ENCODE measurements around the gene PPM1N. TPM values are rescaled to one million over a fixed set of nuclear protein-coding genes. Genes with fewer than 3 reads are reported as not detected.

PPM1N gene
- total RNA-seq, 1 donor from 2014 or later, result 1.8 TPM

- peaks cover 8% of the 10 kb centered on the region for H3K27me3 ChIP-seq (ENCODE audit: low read depth)
- H3K9me3 ChIP-seq, result no peaks in the 10 kb centered on the region
- H3K4me1 ChIP-seq, result peaks cover 44% of the 10 kb centered on the region
- no peaks in the 10 kb centered on the region for H3K36me3 ChIP-seq
- ATAC-seq, result peak; percentile 37 to 46
- no peak overlapping the region for H3K27ac ChIP-seq
- peak overlapping the region; percentile 77 for H3K4me3 ChIP-seq
- TF ChIP-seq CTCF (IDR thresholded peaks at IDR 0.05), result no peak
- intact Hi-C loops (cut with DNase I), result no loop called here
- DNase-seq, result no peak
These were observed 1.8 kb upstream of the PPM1N start for GRCh38 chr19:45496349-45496953.

DNA sequence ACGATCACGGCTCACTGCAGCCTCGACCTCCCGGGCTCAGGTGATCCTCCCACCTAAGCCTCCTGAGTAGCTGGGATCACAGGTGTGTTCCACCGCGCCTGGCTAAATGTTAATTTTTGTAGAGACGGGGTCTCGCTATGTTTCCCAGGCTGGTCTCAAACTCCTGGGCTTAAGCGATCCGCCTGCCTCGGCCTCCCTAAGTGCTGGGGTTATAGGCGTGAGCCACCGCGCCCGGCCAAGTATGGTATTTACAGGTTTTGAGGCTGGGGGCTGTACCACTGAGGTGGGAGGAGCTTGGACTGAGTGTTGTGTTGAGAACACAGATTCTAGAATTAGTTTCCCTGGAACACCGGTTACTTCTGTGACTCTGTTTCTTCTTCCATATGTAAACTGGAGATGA is 452 bp upstream of the PPM1N start:
- no peak for DNase-seq
- Histone ChIP-seq H3K27ac (no peak overlapping the region), H3K4me1 (peaks cover 44% of the 10 kb centered on the region), H3K4me3 (no peak overlapping the region), H3K9me3 (no peaks in the 10 kb centered on the region), H3K36me3 (no peaks in the 10 kb centered on the region), H3K27me3 (ENCODE audit: low read depth) (peaks cover 8% of the 10 kb centered on the region)
- TF ChIP-seq CTCF (IDR thresholded peaks at IDR 0.05), result no peak
- intact Hi-C loops (cut with DNase I), result no loop called here
- no peak for ATAC-seq

DNA sequence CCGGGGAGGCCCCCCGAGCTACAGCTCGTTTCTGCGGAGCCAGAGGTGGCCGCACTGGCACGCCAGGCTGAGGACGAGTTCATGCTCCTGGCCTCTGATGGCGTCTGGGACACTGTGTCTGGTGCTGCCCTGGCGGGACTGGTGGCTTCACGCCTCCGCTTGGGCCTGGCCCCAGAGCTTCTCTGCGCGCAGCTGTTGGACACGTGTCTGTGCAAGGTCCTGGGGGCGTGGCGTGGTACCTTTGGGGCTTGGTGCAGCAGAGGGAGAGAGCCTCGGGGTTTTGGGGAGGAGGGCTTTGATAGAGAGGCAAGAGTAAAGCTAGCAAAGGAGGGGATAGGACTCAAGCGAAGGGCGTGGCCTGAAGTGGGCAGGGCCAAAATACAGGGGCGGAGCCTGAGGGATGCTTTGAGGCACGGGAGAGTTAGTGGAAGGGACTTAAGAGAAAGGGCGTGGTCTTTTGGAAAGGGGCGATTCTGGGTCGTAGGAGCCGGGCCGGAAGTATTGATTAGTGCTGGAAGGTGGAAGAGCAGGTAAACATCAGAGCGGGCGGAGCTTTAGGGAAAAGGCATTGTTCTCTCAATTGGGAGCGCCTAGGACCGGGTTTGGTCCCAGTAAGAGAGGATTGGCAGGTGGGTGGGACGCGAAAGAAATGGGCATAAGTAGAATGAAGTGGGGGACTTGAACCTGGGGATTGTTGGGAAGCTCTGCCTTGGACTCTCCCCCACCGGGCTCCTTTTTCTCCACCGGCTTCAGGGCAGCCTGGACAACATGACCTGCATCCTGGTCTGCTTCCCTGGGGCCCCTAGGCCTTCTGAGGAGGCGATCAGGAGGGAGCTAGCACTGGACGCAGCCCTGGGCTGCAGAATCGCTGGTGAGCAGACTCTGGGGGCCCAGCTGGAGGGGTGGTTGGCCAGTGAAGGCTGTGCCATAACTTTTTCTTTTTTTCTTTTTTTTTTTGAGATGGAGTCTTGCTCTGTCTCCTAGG is 1.2 kb downstream of the PPM1N start:
- intact Hi-C loops (cut with DNase I), result no loop called here
- DNase-seq (peak; percentile 76), ATAC-seq (peak; percentile 13 to 22)
- H3K27me3 ChIP-seq (ENCODE audit: low read depth), result peaks cover 8% of the 10 kb centered on the region
- H3K4me1 ChIP-seq, result peaks cover 34% of the 10 kb centered on the region
- peak overlapping the region; percentile 42 for H3K4me3 ChIP-seq
- H3K9me3 ChIP-seq, result no peaks in the 10 kb centered on the region
- TF ChIP-seq CTCF (IDR thresholded peaks at IDR 0.05), result no peak
- H3K36me3 ChIP-seq, result no peaks in the 10 kb centered on the region
- no peak overlapping the region for H3K27ac ChIP-seq

DNA sequence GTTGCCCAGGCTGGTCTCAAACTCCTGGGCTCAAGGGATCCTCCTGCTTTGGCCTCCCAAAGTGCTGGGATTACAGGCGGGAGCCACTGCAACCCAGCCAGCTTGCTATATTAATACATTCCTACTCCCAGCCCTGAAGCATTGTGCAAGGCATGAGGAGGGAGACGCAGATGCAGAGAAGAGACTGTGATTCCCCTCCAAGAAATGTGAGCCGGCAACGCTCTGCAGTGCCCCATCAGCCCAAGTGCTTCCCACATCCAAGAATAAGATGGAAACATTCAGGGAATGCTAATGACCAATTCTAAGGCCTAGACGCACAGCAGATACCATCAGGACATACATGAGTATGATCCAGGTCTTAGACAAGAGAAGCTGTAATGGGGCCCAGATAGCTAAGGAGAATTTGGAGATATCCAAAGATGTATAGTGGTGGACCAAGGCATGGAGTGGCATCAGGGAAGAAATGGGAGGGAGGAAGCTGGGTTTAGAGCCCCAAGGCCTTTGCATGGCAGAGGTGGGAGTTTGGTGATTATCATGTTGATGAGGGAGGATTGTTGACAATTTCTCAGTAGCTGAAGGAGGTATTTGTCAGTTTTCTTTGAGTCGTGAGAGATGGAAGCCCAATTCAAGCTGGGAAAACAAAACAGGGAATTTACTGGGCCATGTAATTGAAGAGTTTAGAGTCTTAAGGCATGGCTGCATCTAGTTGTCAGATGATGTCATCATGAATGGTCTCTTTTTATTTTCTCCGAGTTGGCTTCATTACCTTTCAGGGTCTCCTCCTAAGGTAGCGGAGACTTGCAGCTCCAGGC is 2.9 kb downstream of the PPM1N start:
- H3K4me1 ChIP-seq, result peaks cover 36% of the 10 kb centered on the region
- intact Hi-C loops (cut with DNase I), result no loop called here
- peaks cover 8% of the 10 kb centered on the region for H3K27me3 ChIP-seq (ENCODE audit: low read depth)
- H3K4me3 ChIP-seq, result no peak overlapping the region
- ATAC-seq (no peak), DNase-seq (no peak)
- no peak for TF ChIP-seq CTCF (IDR thresholded peaks at IDR 0.05)
- H3K9me3 ChIP-seq, result no peaks in the 10 kb centered on the region
- no peak overlapping the region for H3K27ac ChIP-seq
- H3K36me3 ChIP-seq, result no peaks in the 10 kb centered on the region

- H3K4me1 ChIP-seq, result peaks cover 33% of the 10 kb centered on the region
- no peak overlapping the region for H3K27ac ChIP-seq
- peaks cover 8% of the 10 kb centered on the region for H3K27me3 ChIP-seq (ENCODE audit: low read depth)
- intact Hi-C loops (cut with DNase I), result no loop called here
- no peak for TF ChIP-seq CTCF (IDR thresholded peaks at IDR 0.05)
- ATAC-seq, result no peak
- H3K36me3 ChIP-seq, result no peaks in the 10 kb centered on the region
- no peak overlapping the region for H3K4me3 ChIP-seq
- DNase-seq, result no peak
- H3K9me3 ChIP-seq, result no peaks in the 10 kb centered on the region
These were observed 3.4 kb downstream of the PPM1N start for GRCh38 chr19:45501730-45502014.
